ENCODE data around the gene VGLL4. TPM values are rescaled to one million over a fixed set of nuclear protein-coding genes. Genes with fewer than 3 reads are reported as not detected.

VGLL4 gene
- polyA plus RNA-seq, 3 donors = 8.5 to 13.2 (median 10.0) TPM

DNA sequence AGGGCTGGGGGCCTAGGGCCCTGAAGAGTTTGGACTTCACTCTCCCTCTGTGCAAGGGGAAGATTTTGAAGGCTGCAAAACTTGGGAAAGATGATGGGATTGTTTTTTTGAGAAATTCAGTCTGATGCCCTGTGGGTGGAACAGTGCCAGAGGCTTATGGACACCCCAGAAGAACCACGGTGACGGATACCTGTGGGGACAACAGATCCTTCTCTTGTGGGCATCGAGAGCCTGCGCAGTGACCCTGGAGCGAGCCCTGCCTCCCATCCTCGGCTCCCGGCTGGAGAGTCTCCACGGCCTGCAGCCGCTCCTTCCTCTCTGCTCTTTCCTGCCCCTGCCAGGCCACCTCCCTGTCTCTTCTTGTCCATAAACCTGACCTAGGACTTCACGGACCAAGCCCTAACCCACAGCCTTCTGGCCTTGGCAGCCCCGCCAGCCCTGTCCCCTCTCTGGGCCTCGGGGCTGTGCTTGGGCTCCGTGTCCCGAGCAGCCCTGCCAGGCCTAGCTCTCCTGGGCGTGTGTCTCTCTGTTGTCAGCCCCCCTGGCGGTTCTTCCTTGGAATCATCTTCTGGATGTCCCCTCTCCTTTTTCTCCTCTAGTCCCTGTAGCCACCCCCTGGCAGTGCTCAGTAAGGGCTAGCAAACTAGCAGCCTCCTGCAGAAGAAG lies 98.4 kb downstream of the VGLL4 start:
- Histone ChIP-seq H3K36me3 (replicated peaks in 1 of 2; ENCODE audit: control insufficient read depth in 1 of 2, insufficient read depth in 2 of 2, low read length in 2 of 2) (peaks cover 0 to 21% of the 10 kb centered on the region in 2 donors), H3K4me1 (ENCODE audit: control insufficient read depth in 1 of 2, insufficient read depth in 2 of 2, low read length in 2 of 2) (peaks cover 42% of the 10 kb centered on the region in 2 donors), H4K20me1 (ENCODE audit: insufficient read depth, low read length) (peaks cover 94% of the 10 kb centered on the region), H2AFZ (ENCODE audit: insufficient read depth, low read depth, low read length, poor library complexity, severe bottlenecking) (no peak overlapping the region), H3K9me3 (replicated peaks in 1 of 2; ENCODE audit: control insufficient read depth in 1 of 2, insufficient read depth in 1 of 2, low read length in 2 of 2) (peaks cover 0 to 18% of the 10 kb centered on the region in 2 donors), H3K4me2 (replicated peaks; ENCODE audit: extremely low read depth, low read length, poor library complexity, severe bottlenecking) (no peak overlapping the region), H3K27ac (ENCODE audit: low read depth in 1 of 2, low read length in 2 of 2) (peak overlapping the region; percentile 19 to 61), H3K79me2 (ENCODE audit: insufficient read depth, low read length) (peaks cover 13% of the 10 kb centered on the region), H3K27me3 (ENCODE audit: control insufficient read depth in 2 of 2, insufficient read depth in 2 of 2, low read length in 2 of 2) (no peaks in the 10 kb centered on the region), H3K4me3 (replicated peaks in 1 of 3; ENCODE audit: low read depth in 2 of 3, low read length in 3 of 3) (no peak overlapping the region), H3K9ac (ENCODE audit: insufficient read depth, low read length, poor library complexity, severe bottlenecking) (peak overlapping the region; percentile 27)
- H3K27me3 Mint-ChIP-seq (ENCODE audit: low read depth in 3 of 3) = peaks cover 0 to 2% (median 0%) of the 10 kb centered on the region in 3 donors
- TF ChIP-seq, protein P1, sequence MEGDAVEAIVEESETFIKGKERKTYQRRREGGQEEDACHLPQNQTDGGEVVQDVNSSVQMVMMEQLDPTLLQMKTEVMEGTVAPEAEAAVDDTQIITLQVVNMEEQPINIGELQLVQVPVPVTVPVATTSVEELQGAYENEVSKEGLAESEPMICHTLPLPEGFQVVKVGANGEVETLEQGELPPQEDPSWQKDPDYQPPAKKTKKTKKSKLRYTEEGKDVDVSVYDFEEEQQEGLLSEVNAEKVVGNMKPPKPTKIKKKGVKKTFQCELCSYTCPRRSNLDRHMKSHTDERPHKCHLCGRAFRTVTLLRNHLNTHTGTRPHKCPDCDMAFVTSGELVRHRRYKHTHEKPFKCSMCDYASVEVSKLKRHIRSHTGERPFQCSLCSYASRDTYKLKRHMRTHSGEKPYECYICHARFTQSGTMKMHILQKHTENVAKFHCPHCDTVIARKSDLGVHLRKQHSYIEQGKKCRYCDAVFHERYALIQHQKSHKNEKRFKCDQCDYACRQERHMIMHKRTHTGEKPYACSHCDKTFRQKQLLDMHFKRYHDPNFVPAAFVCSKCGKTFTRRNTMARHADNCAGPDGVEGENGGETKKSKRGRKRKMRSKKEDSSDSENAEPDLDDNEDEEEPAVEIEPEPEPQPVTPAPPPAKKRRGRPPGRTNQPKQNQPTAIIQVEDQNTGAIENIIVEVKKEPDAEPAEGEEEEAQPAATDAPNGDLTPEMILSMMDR (IDR thresholded peaks at IDR 0.05) = no peak
- peaks cover 66% of the 10 kb centered on the region for H3K4me1 Mint-ChIP-seq
- no peak for DNase-seq
- H3K4me3 Mint-ChIP-seq = no peak overlapping the region
- H3K36me3 Mint-ChIP-seq = peaks cover 12 to 46% of the 10 kb centered on the region in 2 donors
- peak overlapping the region in 4 of 7 donors; percentile 43 to 58 (median 53) for H3K27ac Mint-ChIP-seq
- 94% methylated on average over 15 of the region's 16 CpGs for WGBS (ENCODE audit: insufficient coverage)
- intact Hi-C loops (cut with micrococcal nuclease) = no loop called here
- H3K9me3 Mint-ChIP-seq = peaks cover 3 to 12% (median 5%) of the 10 kb centered on the region in 7 donors

DNA sequence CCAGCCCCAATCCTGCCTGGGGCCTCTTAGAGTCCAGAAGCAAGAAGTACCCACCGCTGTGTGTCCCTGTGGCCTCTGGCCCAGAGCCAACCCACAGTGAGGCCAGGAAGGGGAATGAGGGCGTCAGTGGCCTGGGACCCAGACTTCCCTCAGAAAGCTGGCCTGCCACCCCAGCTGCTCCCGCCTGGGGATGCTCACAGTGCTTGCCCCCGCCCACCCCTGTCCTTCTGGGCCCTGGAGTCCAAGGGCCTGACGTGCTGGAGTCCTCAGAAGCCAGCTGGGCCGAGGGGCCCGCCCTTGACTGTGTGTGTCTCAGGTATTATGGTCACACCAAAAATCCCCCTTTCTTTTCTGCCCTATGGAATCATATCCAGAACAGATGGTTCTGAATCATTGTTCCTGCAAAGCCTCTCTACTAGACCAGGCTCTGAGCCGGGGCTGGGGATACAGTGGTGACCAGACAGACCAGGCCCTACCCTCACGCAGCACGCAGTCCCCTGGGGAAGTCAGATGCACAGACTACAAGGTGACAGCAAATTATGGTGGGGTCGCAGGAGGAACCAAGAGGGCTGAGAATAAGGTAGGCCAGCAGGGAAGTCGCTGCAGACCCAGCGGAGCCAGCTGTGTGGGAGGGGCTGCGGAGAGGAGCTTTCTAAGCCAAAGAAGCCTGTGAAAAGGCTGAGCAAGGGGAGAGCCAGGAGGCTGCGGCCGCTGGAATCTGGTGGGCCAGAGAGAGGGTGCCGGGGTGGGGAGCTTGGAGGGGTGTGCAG lies 99.1 kb downstream of the VGLL4 start:
- H3K4me1 Mint-ChIP-seq = peaks cover 63% of the 10 kb centered on the region
- H3K36me3 Mint-ChIP-seq = peaks cover 15 to 51% of the 10 kb centered on the region in 2 donors
- Histone ChIP-seq H3K27me3 (ENCODE audit: control insufficient read depth in 2 of 2, insufficient read depth in 2 of 2, low read length in 2 of 2) (no peaks in the 10 kb centered on the region), H2AFZ (ENCODE audit: insufficient read depth, low read depth, low read length, poor library complexity, severe bottlenecking) (no peak overlapping the region), H3K4me2 (replicated peaks; ENCODE audit: extremely low read depth, low read length, poor library complexity, severe bottlenecking) (peak overlapping the region; percentile 23), H3K4me1 (ENCODE audit: control insufficient read depth in 1 of 2, insufficient read depth in 2 of 2, low read length in 2 of 2) (peaks cover 42% of the 10 kb centered on the region in 2 donors), H3K4me3 (replicated peaks in 1 of 3; ENCODE audit: low read depth in 2 of 3, low read length in 3 of 3) (no peak overlapping the region), H3K27ac (ENCODE audit: low read depth in 1 of 2, low read length in 2 of 2) (peak overlapping the region; percentile 7 to 47), H3K36me3 (replicated peaks in 1 of 2; ENCODE audit: control insufficient read depth in 1 of 2, insufficient read depth in 2 of 2, low read length in 2 of 2) (peaks cover 0 to 20% of the 10 kb centered on the region in 2 donors), H3K9ac (ENCODE audit: insufficient read depth, low read length, poor library complexity, severe bottlenecking) (peak overlapping the region; percentile 36), H3K79me2 (ENCODE audit: insufficient read depth, low read length) (peaks cover 13% of the 10 kb centered on the region), H3K9me3 (replicated peaks in 1 of 2; ENCODE audit: control insufficient read depth in 1 of 2, insufficient read depth in 1 of 2, low read length in 2 of 2) (peaks cover 0 to 18% of the 10 kb centered on the region in 2 donors), H4K20me1 (ENCODE audit: insufficient read depth, low read length) (peaks cover 94% of the 10 kb centered on the region)
- TF ChIP-seq, protein P1 (IDR thresholded peaks at IDR 0.05) = no peak
- H3K27ac Mint-ChIP-seq = peak overlapping the region in 3 of 7 donors; percentile 15 to 57 (median 24)
- peak; percentile 23 to 26 (median 26) for DNase-seq
- no peak overlapping the region for H3K4me3 Mint-ChIP-seq
- WGBS (ENCODE audit: insufficient coverage) = 63% methylated on average over 16 of the region's 17 CpGs
- H3K9me3 Mint-ChIP-seq = peaks cover 3 to 12% (median 5%) of the 10 kb centered on the region in 7 donors
- intact Hi-C loops (cut with micrococcal nuclease) = no loop called here
- peaks cover 0 to 2% (median 0%) of the 10 kb centered on the region in 3 donors for H3K27me3 Mint-ChIP-seq (ENCODE audit: low read depth in 3 of 3)
